Caco-2 (cell line): ENCODE results near the gene TMEM220. TPM values are rescaled to one million over a fixed set of nuclear protein-coding genes. Genes with fewer than 3 reads are reported as not detected.

Source experiments
- BruUV-seq: library from RNA; stranded (reverse); fragments of 400-500 nt; replicated peaks from 2 replicates; lab custom pipeline; 2021; lab: Mats Ljungman, UMichigan
- CTCF ChIA-PET: fragments of 300-600 bp; sonication (Branson Sonifier 250); formaldehyde crosslinking; loops from one replicate; lab custom pipeline; 2022; ENCODE audit warnings: antibody characterized with exemption; lab: Charles Lee
- POLR2A ChIA-PET: fragments of 300-600 bp; sonication (Branson Sonifier 250); formaldehyde crosslinking; loops from one replicate; lab custom pipeline; 2022; ENCODE audit warnings: antibody characterized with exemption; lab: Charles Lee
- DNase-seq, 2 experiments: peaks; one replicate each; pipeline versions ENCODE4 v3.0.0 to v3.0.0-alpha.2; 2020 to 2022
- H3K27me3 ChIP-seq: replicated peaks from 2 replicates; pipeline ENCODE4 v1.6.0; 2011; ENCODE audit warnings: low read length; ENCODE audit not compliant: control insufficient read depth, insufficient read depth
- H3K36me3 ChIP-seq: 2 replicates; pipeline ENCODE4 v1.5.1; 2011; ENCODE audit warnings: low read length; ENCODE audit not compliant: control insufficient read depth, insufficient read depth
- H3K4me1 ChIP-seq: fragments of 250-450 bp; sonication (Bioruptor Pico); 2 replicates; pipeline ENCODE4 v1.5.1; 2020; ENCODE audit warnings: mild to moderate bottlenecking
- H3K4me3 ChIP-seq: 2 replicates; pipeline ENCODE4 v1.5.1; 2011; ENCODE audit warnings: low read depth, mild to moderate bottlenecking, control low read depth, low read length
- H3K9me3 ChIP-seq: fragments of 250-450 bp; sonication (Bioruptor Pico); 2 replicates; pipeline ENCODE4 v1.5.1; 2020; ENCODE audit warnings: mild to moderate bottlenecking, moderate library complexity
- H3K27ac Mint-ChIP-seq: one replicate; pipeline ENCODE4 v1.8.0; 2022; ENCODE audit warnings: mixed read lengths; ENCODE audit not compliant: unreplicated experiment
- H3K27me3 Mint-ChIP-seq: one replicate; pipeline ENCODE4 v1.8.0; 2022; ENCODE audit warnings: mixed read lengths; ENCODE audit not compliant: insufficient read depth, unreplicated experiment
- H3K36me3 Mint-ChIP-seq: one replicate; pipeline ENCODE4 v1.8.0; 2022; ENCODE audit warnings: mild to moderate bottlenecking, mixed read lengths; ENCODE audit not compliant: insufficient read depth, unreplicated experiment
- H3K4me1 Mint-ChIP-seq: one replicate; pipeline ENCODE4 v1.8.0; 2022; ENCODE audit warnings: low read depth, mixed read lengths; ENCODE audit not compliant: unreplicated experiment
- H3K4me3 Mint-ChIP-seq: one replicate; pipeline ENCODE4 v1.8.0; 2022; ENCODE audit warnings: mild to moderate bottlenecking, moderate library complexity, mixed read lengths; ENCODE audit not compliant: unreplicated experiment
- H3K9me3 Mint-ChIP-seq: one replicate; pipeline ENCODE4 v1.8.0; 2022; ENCODE audit warnings: mixed read lengths; ENCODE audit not compliant: unreplicated experiment
- CTCF ChIP-seq, 2 experiments: fragments of 200-600 bp in 1 of 2; IDR thresholded peaks; 1 replicate in 1 of 2; 2 replicates in 1 of 2; pipeline versions ENCODE4 v1.5.1 to v1.8.0; 2011 to 2022; ENCODE audit warnings: antibody characterized with exemption in 1 of 2, control low read depth in 1 of 2, inconsistent platforms in 1 of 2, low read depth in 1 of 2, low read length in 1 of 2, mild to moderate bottlenecking in 1 of 2, moderate library complexity in 1 of 2; ENCODE audit not compliant: insufficient read depth in 1 of 2, severe bottlenecking in 1 of 2, unreplicated experiment in 1 of 2
- intact Hi-C: fragments of 100-400 bp; cut with micrococcal nuclease; formaldehyde crosslinking; loops from one replicate; pipeline ENCODE4 v1.10.0; 2022; ENCODE audit not compliant: unreplicated experiment
- total RNA-seq: library from RNA; stranded (reverse); gene quantifications from 2 replicates; pipeline ENCODE4 v1.2.3, GENCODE V29; 2022

TMEM220 gene
- total RNA-seq, 1 experiment from 2014 or later = not detected

- H3K36me3 Mint-ChIP-seq = no peaks in the 10 kb centered on the region
- CTCF ChIA-PET = no interaction called here
- intact Hi-C loops = no loop called here
- Histone ChIP-seq H3K4me1 (peaks cover 5% of the 10 kb centered on the region), H3K4me3 (no peak overlapping the region), H3K9me3 (no peaks in the 10 kb centered on the region), H3K27me3 (no peaks in the 10 kb centered on the region), H3K36me3 (no peaks in the 10 kb centered on the region)
- H3K27me3 Mint-ChIP-seq = no peaks in the 10 kb centered on the region
- no peak for TF ChIP-seq CTCF (IDR thresholded peaks at IDR 0.05; ENCODE audit: insufficient read depth in 1 of 2, low read depth in 1 of 2, low read length in 1 of 2, severe bottlenecking in 1 of 2, unreplicated experiment in 1 of 2)
- POLR2A ChIA-PET = no interaction called here
- H3K4me3 Mint-ChIP-seq = no peak overlapping the region
- no peak for DNase-seq
- no peaks in the 10 kb centered on the region for H3K9me3 Mint-ChIP-seq
- H3K27ac Mint-ChIP-seq = no peak overlapping the region
- BruUV-seq = no TSS peak
- H3K4me1 Mint-ChIP-seq = peaks cover 7% of the 10 kb centered on the region
Observed at GRCh38 chr17:10775058-10775457, 45.2 kb upstream of the TMEM220 start.

GRCh38 chr17:10773391-10773790, 43.6 kb upstream of the TMEM220 start:
- POLR2A ChIA-PET = no interaction called here

More at GRCh38 chr17:10773391-10773790, 43.6 kb upstream of the TMEM220 start:
- no peaks in the 10 kb centered on the region for H3K27me3 ChIP-seq
- H3K4me3 ChIP-seq = no peak overlapping the region
- Mint-ChIP-seq H3K36me3 (no peaks in the 10 kb centered on the region), H3K27me3 (no peaks in the 10 kb centered on the region), H3K27ac (no peak overlapping the region), H3K9me3 (no peaks in the 10 kb centered on the region), H3K4me1 (peaks cover 7% of the 10 kb centered on the region), H3K4me3 (no peak overlapping the region)
- H3K36me3 ChIP-seq = no peaks in the 10 kb centered on the region
- TF ChIP-seq CTCF (IDR thresholded peaks at IDR 0.05; ENCODE audit: insufficient read depth in 1 of 2, low read depth in 1 of 2, low read length in 1 of 2, severe bottlenecking in 1 of 2, unreplicated experiment in 1 of 2) = no peak
- H3K4me1 ChIP-seq = no peaks in the 10 kb centered on the region
- no peaks in the 10 kb centered on the region for H3K9me3 ChIP-seq
- no peak for DNase-seq
- intact Hi-C loops = no loop called here
- no TSS peak for BruUV-seq
- CTCF ChIA-PET = interaction anchor here (0.5 kb wide), 1 partner anchor 119 kb away, joined by 3 read pairs; no protein-coding TSS in a partner anchor
